Natural killer cell (primary cell): ENCODE measurements around the gene LAMTOR1. TPM values are rescaled to one million over a fixed set of nuclear protein-coding genes. Genes with fewer than 3 reads are reported as not detected.

Experiments
- ATAC-seq, 3 donors: fragments of 150-1000 bp in 2 of 3; fragments of 200-7000 bp in 1 of 3; cut with Tn5 transposase; 1 replicate in 1 of 3; 2 replicates in 2 of 3; pipeline ENCODE4 v1.10.0; 2021; ENCODE audit warnings: mild to moderate bottlenecking in 2 of 3, moderate library complexity in 2 of 3
- DNase-seq, 2 donors: peaks; one replicate each; pipeline versions ENCODE4 v3.0.0 to v3.0.0-alpha.2; 2013 to 2021; ENCODE audit warnings: mixed read lengths in 1 of 2
- H3K27ac ChIP-seq: one replicate; pipeline ENCODE4 v1.5.1; 2013; ENCODE audit warnings: mild to moderate bottlenecking, low read length
- H3K27me3 ChIP-seq: one replicate; pipeline ENCODE4 v1.6.1; 2013; ENCODE audit warnings: low read length; ENCODE audit not compliant: control insufficient read depth, insufficient read depth
- H3K36me3 ChIP-seq: one replicate; pipeline ENCODE4 v1.6.1; 2013; ENCODE audit warnings: low read length; ENCODE audit not compliant: control insufficient read depth, insufficient read depth
- H3K4me1 ChIP-seq: one replicate; pipeline ENCODE4 v1.6.1; 2013; ENCODE audit warnings: low read length; ENCODE audit not compliant: control insufficient read depth, insufficient read depth
- H3K4me3 ChIP-seq: one replicate; pipeline ENCODE4 v1.5.1; 2013; ENCODE audit warnings: low read length
- H3K9me3 ChIP-seq: one replicate; pipeline ENCODE4 v1.6.1; 2013; ENCODE audit warnings: low read length; ENCODE audit not compliant: control insufficient read depth, insufficient read depth
- H3K27ac Mint-ChIP-seq, 2 donors: one replicate each; pipeline ENCODE4 v1.8.0; 2022; ENCODE audit warnings: mild to moderate bottlenecking in 2 of 2, mixed read lengths in 2 of 2, moderate library complexity in 1 of 2
- H3K27me3 Mint-ChIP-seq, 2 donors: one replicate each; pipeline ENCODE4 v1.8.0; 2022; ENCODE audit warnings: low read depth in 2 of 2, mixed read lengths in 2 of 2
- H3K36me3 Mint-ChIP-seq: one replicate; pipeline ENCODE4 v1.8.0; 2022; ENCODE audit warnings: mixed read lengths
- H3K4me1 Mint-ChIP-seq, 2 donors: one replicate each; pipeline ENCODE4 v1.8.0; 2022; ENCODE audit warnings: mixed read lengths in 2 of 2
- H3K4me3 Mint-ChIP-seq: one replicate; pipeline ENCODE4 v1.8.0; 2022; ENCODE audit warnings: mild to moderate bottlenecking, moderate library complexity, mixed read lengths
- H3K9me3 Mint-ChIP-seq, 2 donors: one replicate each; pipeline ENCODE4 v1.8.0; 2022; ENCODE audit warnings: mixed read lengths in 2 of 2
- CTCF ChIP-seq: fragments of 200-600 bp; IDR thresholded peaks from one replicate; pipeline ENCODE4 v1.8.0; 2022; ENCODE audit warnings: antibody characterized with exemption
- WGBS: methylation state at CpG from one replicate; pipeline ENCODE4 v1.1.7; 2013; ENCODE audit warnings: missing lambda C conversion rate; ENCODE audit not compliant: insufficient coverage; 5-methylcytosine and 5-hydroxymethylcytosine counted together
- intact Hi-C: fragments of 100-400 bp; cut with micrococcal nuclease; formaldehyde crosslinking; loops from one replicate; pipeline ENCODE4 v1.14.2; 2022
- total RNA-seq, 4 donors: library from RNA; stranded (reverse); fragments of 120-200 nt in 1 of 4; gene quantifications; one replicate each; pipeline versions ENCODE4 v1.2.3 to v1.2.4, GENCODE V29; 2013 to 2022

LAMTOR1 gene
- total RNA-seq, 3 donors from 2014 or later (not counting 1 experiment from before 2014, with no cell fraction given) = 55.5 to 62.9 (median 56.2) TPM

GRCh38 chr11:72069787-72070251 lies 33.3 kb downstream of the LAMTOR1 start:
- Histone ChIP-seq H3K27ac (peak overlapping the region; percentile 84), H3K4me3 (peak overlapping the region; percentile 3), H3K36me3 (peaks cover 2% of the 10 kb centered on the region), H3K27me3 (no peaks in the 10 kb centered on the region), H3K4me1 (peaks cover 34% of the 10 kb centered on the region), H3K9me3 (no peaks in the 10 kb centered on the region)
- H3K4me1 Mint-ChIP-seq = peaks cover 70 to 71% of the 10 kb centered on the region in 2 donors
- no peaks in the 10 kb centered on the region for H3K36me3 Mint-ChIP-seq
- H3K4me3 Mint-ChIP-seq = peak overlapping the region; percentile 89
- peak overlapping the region; percentile 86 to 96 for H3K27ac Mint-ChIP-seq
- no peak for TF ChIP-seq CTCF
- intact Hi-C loops = no loop called here
- 10% methylated on average over 2 of the region's 2 CpGs for WGBS
- no peaks in the 10 kb centered on the region for H3K9me3 Mint-ChIP-seq
- ATAC-seq (peak; percentile 72 to 84 (median 77)), DNase-seq (peak in 1 of 2 donors; percentile 32)
- no peaks in the 10 kb centered on the region for H3K27me3 Mint-ChIP-seq

- H3K4me3 Mint-ChIP-seq = peak overlapping the region; percentile 89
- peak; percentile 46 to 56 (median 53) for ATAC-seq
- Histone ChIP-seq H3K9me3 (no peaks in the 10 kb centered on the region), H3K4me3 (peak overlapping the region; percentile 3), H3K27ac (peak overlapping the region; percentile 84), H3K4me1 (peaks cover 34% of the 10 kb centered on the region), H3K27me3 (no peaks in the 10 kb centered on the region), H3K36me3 (peaks cover 2% of the 10 kb centered on the region)
- no peak for TF ChIP-seq CTCF
- H3K36me3 Mint-ChIP-seq = no peaks in the 10 kb centered on the region
- intact Hi-C loops = no loop called here
- H3K27ac Mint-ChIP-seq = peak overlapping the region; percentile 86 to 96
- no peaks in the 10 kb centered on the region for H3K9me3 Mint-ChIP-seq
- no peak for DNase-seq
- H3K4me1 Mint-ChIP-seq = peaks cover 70 to 71% of the 10 kb centered on the region in 2 donors
- no peaks in the 10 kb centered on the region for H3K27me3 Mint-ChIP-seq
Measured at GRCh38 chr11:72069200-72069599, 33.9 kb downstream of the LAMTOR1 start.

- H3K9me3 ChIP-seq = no peaks in the 10 kb centered on the region
- Mint-ChIP-seq H3K4me3 (peak overlapping the region; percentile 57), H3K9me3 (no peaks in the 10 kb centered on the region), H3K27ac (peak overlapping the region; percentile 86 to 96), H3K27me3 (no peaks in the 10 kb centered on the region), H3K4me1 (peaks cover 65 to 69% of the 10 kb centered on the region in 2 donors), H3K36me3 (no peaks in the 10 kb centered on the region)
- no peak for TF ChIP-seq CTCF
- H3K4me3 ChIP-seq = no peak overlapping the region
- intact Hi-C loops = no loop called here
- peak overlapping the region; percentile 26 for H3K27ac ChIP-seq
- DNase-seq (no peak), ATAC-seq (no peak)
- no peaks in the 10 kb centered on the region for H3K27me3 ChIP-seq
- H3K4me1 ChIP-seq = peaks cover 34% of the 10 kb centered on the region
- H3K36me3 ChIP-seq = peaks cover 2% of the 10 kb centered on the region
Measured at GRCh38 chr11:72067676-72068075, 35.4 kb downstream of the LAMTOR1 start.

- H3K36me3 Mint-ChIP-seq = no peaks in the 10 kb centered on the region
- no peak overlapping the region for H3K27ac ChIP-seq
- peaks cover 61 to 65% of the 10 kb centered on the region in 2 donors for H3K4me1 Mint-ChIP-seq
Measured at GRCh38 chr11:72067266-72067665, 35.8 kb downstream of the LAMTOR1 start.

More at GRCh38 chr11:72067266-72067665, 35.8 kb downstream of the LAMTOR1 start:
- Histone ChIP-seq H3K27me3 (no peaks in the 10 kb centered on the region), H3K36me3 (peaks cover 2% of the 10 kb centered on the region), H3K9me3 (no peaks in the 10 kb centered on the region), H3K4me3 (no peak overlapping the region), H3K4me1 (peaks cover 30% of the 10 kb centered on the region)
- ATAC-seq = no peak
- Mint-ChIP-seq H3K27ac (peak overlapping the region; percentile 86 to 96), H3K27me3 (no peaks in the 10 kb centered on the region), H3K4me3 (peak overlapping the region; percentile 57), H3K9me3 (no peaks in the 10 kb centered on the region)
- no peak for DNase-seq
- no peak for TF ChIP-seq CTCF
- intact Hi-C loops = no loop called here
